Endodermal cell (in vitro differentiated cells): ENCODE data around the gene DYNC1I1. TPM values are rescaled to one million over a fixed set of nuclear protein-coding genes. Genes with fewer than 3 reads are reported as not detected.

Experiments used
- DNase-seq: peaks from one replicate; pipeline ENCODE4 v3.0.0-alpha.2; 2017
- H3K27ac ChIP-seq: 2 replicates; pipeline ENCODE4 v1.5.1; 2013; ENCODE audit warnings: mild to moderate bottlenecking, low read depth, low read length, moderate library complexity
- H3K27me3 ChIP-seq: 2 replicates; pipeline ENCODE4 v1.6.1; 2013; ENCODE audit warnings: mild to moderate bottlenecking, low read length, moderate library complexity; ENCODE audit not compliant: insufficient read depth, control insufficient read depth, poor library complexity, severe bottlenecking
- H3K36me3 ChIP-seq: 2 replicates; pipeline ENCODE4 v1.7.0; 2013; ENCODE audit warnings: mild to moderate bottlenecking, low read length, moderate library complexity; ENCODE audit not compliant: control insufficient read depth, insufficient read depth
- H3K4me1 ChIP-seq: one replicate; pipeline ENCODE4 v1.7.0; 2013; ENCODE audit warnings: low read length; ENCODE audit not compliant: control insufficient read depth, insufficient read depth
- H3K4me3 ChIP-seq: 2 replicates; pipeline ENCODE4 v1.5.1; 2013; ENCODE audit warnings: mild to moderate bottlenecking, low read length, moderate library complexity
- H3K9ac ChIP-seq: 2 replicates; pipeline ENCODE4 v1.6.1; 2013; ENCODE audit warnings: mild to moderate bottlenecking, low read length, moderate library complexity; ENCODE audit not compliant: poor library complexity, severe bottlenecking; ENCODE audit errors: extremely low read depth
- H3K9me3 ChIP-seq: 2 replicates; pipeline ENCODE4 v1.6.1; 2013; ENCODE audit warnings: mild to moderate bottlenecking, low read length, moderate library complexity; ENCODE audit not compliant: control insufficient read depth
- H3K27ac Mint-ChIP-seq: 2 replicates; pipeline ENCODE4 v1.8.0; 2020; ENCODE audit warnings: mixed read lengths
- H3K27me3 Mint-ChIP-seq: 2 replicates; pipeline ENCODE4 v1.8.0; 2021; ENCODE audit warnings: mild to moderate bottlenecking, mixed read lengths; ENCODE audit not compliant: insufficient read depth
- H3K36me3 Mint-ChIP-seq: 2 replicates; pipeline ENCODE4 v1.8.0; 2020; ENCODE audit warnings: low read depth, mixed read lengths
- H3K4me1 Mint-ChIP-seq: 2 replicates; pipeline ENCODE4 v1.8.0; 2020; ENCODE audit warnings: mixed read lengths
- H3K4me3 Mint-ChIP-seq: 2 replicates; pipeline ENCODE4 v1.8.0; 2020; ENCODE audit warnings: mild to moderate bottlenecking, moderate library complexity, mixed read lengths
- H3K9me3 Mint-ChIP-seq: 2 replicates; pipeline ENCODE4 v1.8.0; 2020; ENCODE audit warnings: mild to moderate bottlenecking, mixed read lengths
- CTCF ChIP-seq: fragments of 200-600 bp; sonication (generic); conservative IDR thresholded peaks from 2 replicates; pipeline ENCODE4 v1.5.0; 2021; ENCODE audit warnings: antibody characterized with exemption, mild to moderate bottlenecking
- WGBS, 2 experiments: methylation state at CpG; one replicate each; pipeline versions ENCODE4 v1.1.5 to v1.1.7; 2013; ENCODE audit warnings: missing lambda C conversion rate in 2 of 2, mixed read lengths in 1 of 2; ENCODE audit not compliant: insufficient coverage in 1 of 2, insufficient read length in 1 of 2; 5-methylcytosine and 5-hydroxymethylcytosine counted together
- total RNA-seq, 2 donors: library from RNA; stranded (reverse); fragmentation: NEBNext Ultra II Directional in 1 of 2; extraction: Animal tissue kit (Norgen Biotek cat#: 25700) in 1 of 2; gene quantifications; 2 replicates in 1 of 2; 3 replicates in 1 of 2; pipeline ENCODE4 v1.2.1, GENCODE V29; 2021

Gene DYNC1I1
- total RNA-seq, 2 donors from 2014 or later = 6.5 to 7.2 TPM

- Histone ChIP-seq H3K27me3 (no peaks in the 10 kb centered on the region), H3K9me3 (peaks cover 6% of the 10 kb centered on the region), H3K4me3 (no peak overlapping the region), H3K36me3 (peaks cover 6% of the 10 kb centered on the region), H3K27ac (no peak overlapping the region), H3K4me1 (peaks cover 3% of the 10 kb centered on the region), H3K9ac (no peak overlapping the region)
- no peaks in the 10 kb centered on the region for H3K36me3 Mint-ChIP-seq
- no peak overlapping the region for H3K4me3 Mint-ChIP-seq
- H3K27ac Mint-ChIP-seq = no peak overlapping the region
- H3K9me3 Mint-ChIP-seq = peaks cover 7% of the 10 kb centered on the region
- DNase-seq = no peak
- no peaks in the 10 kb centered on the region for H3K27me3 Mint-ChIP-seq
- H3K4me1 Mint-ChIP-seq = peaks cover 8% of the 10 kb centered on the region
- WGBS, 2 experiments = 90 to 93% methylated on average over 6 to 7 of the region's 7 CpGs
- TF ChIP-seq CTCF = no peak
Measured at GRCh38 chr7:96114190-96114589, 341.8 kb downstream of the DYNC1I1 start.

DNA sequence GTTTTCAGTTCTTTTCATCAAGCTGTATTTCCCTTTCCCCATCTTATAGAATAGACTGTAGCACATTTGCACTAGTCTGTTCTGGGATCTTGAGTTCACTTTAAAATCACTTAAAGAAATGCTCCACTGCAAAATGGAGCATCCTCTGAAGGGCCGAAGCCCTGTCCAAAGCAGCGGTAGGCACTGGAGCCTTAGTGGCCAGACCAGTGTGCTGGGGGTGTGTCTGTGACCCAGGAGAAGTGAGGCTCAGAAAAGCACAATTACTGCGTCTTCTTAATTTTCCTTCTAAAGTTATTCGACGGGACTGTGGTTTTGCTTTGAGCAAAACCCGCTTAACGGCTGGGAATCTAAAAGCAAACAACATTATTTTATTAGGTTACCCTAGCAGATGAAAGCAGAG is 343.8 kb downstream of the DYNC1I1 start:
- H3K27ac ChIP-seq = no peak overlapping the region
- peaks cover 11% of the 10 kb centered on the region for H3K4me1 ChIP-seq
- H3K4me1 Mint-ChIP-seq = peaks cover 17% of the 10 kb centered on the region
- H3K27me3 Mint-ChIP-seq = no peaks in the 10 kb centered on the region
- H3K9me3 ChIP-seq = peaks cover 6% of the 10 kb centered on the region
- peaks cover 6% of the 10 kb centered on the region for H3K9me3 Mint-ChIP-seq
- H3K27ac Mint-ChIP-seq = no peak overlapping the region
- peaks cover 14% of the 10 kb centered on the region for H3K36me3 Mint-ChIP-seq
- H3K9ac ChIP-seq = no peak overlapping the region
- H3K4me3 Mint-ChIP-seq = no peak overlapping the region
- no peak for TF ChIP-seq CTCF
- no peak overlapping the region for H3K4me3 ChIP-seq
- H3K36me3 ChIP-seq = peaks cover 25% of the 10 kb centered on the region
- 93 to 95% methylated on average over 6 to 7 of the region's 7 CpGs for WGBS, 2 experiments
- H3K27me3 ChIP-seq = no peaks in the 10 kb centered on the region
- DNase-seq = no peak

DNA sequence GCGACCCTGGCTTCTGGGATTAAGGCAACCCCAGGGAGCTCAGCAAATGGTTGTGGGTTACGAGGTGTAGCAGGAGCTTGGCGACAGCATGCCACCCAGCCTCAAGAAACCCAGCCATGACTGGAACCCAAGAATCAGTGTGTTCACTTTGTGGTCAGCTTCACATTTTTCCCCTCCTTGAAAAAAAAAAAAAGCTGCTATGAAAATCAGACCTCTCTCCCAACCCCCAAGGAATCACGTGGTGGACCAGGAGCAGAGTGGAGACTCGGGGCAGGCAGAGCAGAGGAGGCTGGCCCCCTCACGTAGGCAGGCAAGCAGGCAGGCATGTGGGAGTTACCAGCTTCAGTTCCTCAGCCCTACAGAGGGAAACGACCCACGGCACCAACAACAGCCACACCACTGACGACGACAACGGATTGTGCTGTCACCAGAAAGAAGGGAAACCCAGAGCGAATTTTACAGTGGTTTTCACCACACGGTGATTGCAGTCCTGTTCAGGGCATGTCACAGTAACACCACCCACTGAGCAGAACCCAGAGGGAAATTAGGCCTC is 346.2 kb downstream of the DYNC1I1 start:
- Mint-ChIP-seq H3K36me3 (peaks cover 18% of the 10 kb centered on the region), H3K4me1 (peaks cover 37% of the 10 kb centered on the region), H3K4me3 (no peak overlapping the region), H3K27ac (peak overlapping the region; percentile 50), H3K9me3 (peaks cover 6% of the 10 kb centered on the region), H3K27me3 (no peaks in the 10 kb centered on the region)
- Histone ChIP-seq H3K4me1 (peaks cover 17% of the 10 kb centered on the region), H3K9me3 (peaks cover 6% of the 10 kb centered on the region), H3K36me3 (peaks cover 30% of the 10 kb centered on the region), H3K27ac (peak overlapping the region; percentile 12), H3K27me3 (no peaks in the 10 kb centered on the region), H3K4me3 (no peak overlapping the region), H3K9ac (no peak overlapping the region)
- peak; percentile 60 for DNase-seq
- TF ChIP-seq CTCF = no peak
- WGBS, 2 experiments = 71 to 79% methylated on average over 6 to 13 of the region's 13 CpGs
